ENCODE data around the gene CYB561D2. TPM values are rescaled to one million over a fixed set of nuclear protein-coding genes. Genes with fewer than 3 reads are reported as not detected.

The CYB561D2 gene
- total and polyA plus RNA-seq, 9 of the 15 experiments (the other 6 are each of a cell fraction or from before 2014, with no cell fraction given), result 4.2 to 16.6 (median 9.4) TPM

GRCh38 chr3:50356553-50356952, 5.9 kb downstream of the CYB561D2 start (continued):
- TF ChIP-seq NKRF (IDR thresholded peaks at IDR 0.05; ENCODE audit: borderline replicate concordance), result no peak
- no peak for TF ChIP-seq KAT2B (IDR thresholded peaks at IDR 0.05; ENCODE audit: low read depth, low read length)
- no peak for TF ChIP-seq AFF1 (IDR thresholded peaks at IDR 0.05; ENCODE audit: low read depth in 1 of 2, partially characterized antibody in 2 of 2)
- TF ChIP-seq MBD2 (IDR thresholded peaks at IDR 0.05; ENCODE audit: borderline replicate concordance, low read depth), result no peak
- TF ChIP-seq HMBOX1 (IDR thresholded peaks at IDR 0.05), result peak; percentile 26; the same call in 1 of the 2 replicates
- TF ChIP-seq SRF (CRISPR knock-in tag; IDR thresholded peaks at IDR 0.05), result no peak; a peak in 1 of 4 replicates
- no peak for TF ChIP-seq PHF20 (IDR thresholded peaks at IDR 0.05; ENCODE audit: partially characterized antibody)
- TF ChIP-seq SP1 (CRISPR knock-in tag; IDR thresholded peaks at IDR 0.05), result peak; percentile 34; the same call in 1 of the 2 replicates
- no peak for TF ChIP-seq RERE (CRISPR knock-in tag; IDR thresholded peaks at IDR 0.05; ENCODE audit: borderline replicate concordance)
- no peak for TF ChIP-seq ZNF232 (CRISPR knock-in tag; IDR thresholded peaks at IDR 0.05)
- TF ChIP-seq KLF10 (CRISPR knock-in tag; IDR thresholded peaks at IDR 0.05), result no peak
- no peak for TF ChIP-seq ZNF324 (CRISPR knock-in tag; IDR thresholded peaks at IDR 0.05)
- TF ChIP-seq ZNF124 (CRISPR knock-in tag; IDR thresholded peaks at IDR 0.05), result no peak
- TF ChIP-seq HDAC1 (IDR thresholded peaks at IDR 0.05), result peak in 1 of 2 experiments; percentile 48; a peak in 1 of 4 replicates
